Measurements from ENCODE around the gene NCEH1. TPM values are rescaled to one million over a fixed set of nuclear protein-coding genes. Genes with fewer than 3 reads are reported as not detected.
A peak's percentile ranks its signal among the peaks of the same experiment; 100 is the strongest.

Gene NCEH1
- total and polyA plus RNA-seq, 8 donors, result 2.6 to 26.0 (median 6.3) TPM

- ATAC-seq (no peak), FAIRE-seq (no peak), DNase-seq (no peak)
- no peaks in the 10 kb centered on the region for H3K27me3 ChIP-seq
- H3K36me3 ChIP-seq, result no peaks in the 10 kb centered on the region
- H3K4me1 ChIP-seq, result peaks cover 0 to 8% (median 0%) of the 10 kb centered on the region in 3 donors
- WGBS, 2 donors, result 65 to 67% methylated on average over 3 of the region's 3 CpGs
- no peak for TF ChIP-seq CTCF (IDR thresholded peaks at IDR 0.05)
- no peaks in the 10 kb centered on the region for H3K9me3 ChIP-seq
- intact Hi-C loops (cut with DNase I), result no loop called here
- no peak overlapping the region for H3K27ac ChIP-seq
- no peak overlapping the region for H3K4me3 ChIP-seq
These were observed 8.6 kb downstream of the NCEH1 start for GRCh38 chr3:172702256-172702655.

- Histone ChIP-seq H3K4me3 (no peak overlapping the region), H3K36me3 (no peaks in the 10 kb centered on the region), H3K27me3 (no peaks in the 10 kb centered on the region), H3K4me1 (peaks cover 0 to 11% (median 0%) of the 10 kb centered on the region in 3 donors), H3K9me3 (no peaks in the 10 kb centered on the region), H3K27ac (no peak overlapping the region)
- intact Hi-C loops (cut with DNase I), result no loop called here
- 94 to 96% methylated on average over 3 of the region's 3 CpGs for WGBS, 2 donors
- no peak for FAIRE-seq
- no peak for DNase-seq
- TF ChIP-seq CTCF (IDR thresholded peaks at IDR 0.05), result no peak
- peak in 2 of 4 donors; percentile 10 to 21 for ATAC-seq
These were observed 9.1 kb downstream of the NCEH1 start for GRCh38 chr3:172701751-172702150.

- WGBS, 2 donors, result 97 to 100% methylated on average over 1 of the region's 1 CpG
- peaks cover 0 to 18% (median 1%) of the 10 kb centered on the region in 3 donors for H3K4me1 ChIP-seq
- H3K36me3 ChIP-seq, result no peaks in the 10 kb centered on the region
- intact Hi-C loops (cut with DNase I), result no loop called here
- FAIRE-seq (no peak), DNase-seq (no peak), ATAC-seq (no peak)
- H3K27me3 ChIP-seq, result no peaks in the 10 kb centered on the region
- H3K4me3 ChIP-seq, result no peak overlapping the region
- no peaks in the 10 kb centered on the region for H3K9me3 ChIP-seq
- no peak for TF ChIP-seq CTCF (IDR thresholded peaks at IDR 0.05)
- no peak overlapping the region for H3K27ac ChIP-seq
These were observed 9.9 kb downstream of the NCEH1 start for GRCh38 chr3:172700936-172701455.

- 87 to 93% methylated on average over 1 of the region's 1 CpG for WGBS, 2 donors
- DNase-seq (no peak), ATAC-seq (no peak), FAIRE-seq (no peak)
- Histone ChIP-seq H3K36me3 (no peaks in the 10 kb centered on the region), H3K27me3 (no peaks in the 10 kb centered on the region), H3K4me3 (no peak overlapping the region), H3K27ac (peak overlapping the region in 1 of 4 donors; percentile 76), H3K9me3 (no peaks in the 10 kb centered on the region), H3K4me1 (peaks cover 0 to 25% (median 6%) of the 10 kb centered on the region in 3 donors)
- intact Hi-C loops (cut with DNase I), result no loop called here
- TF ChIP-seq CTCF (IDR thresholded peaks at IDR 0.05), result no peak
These were observed 10.6 kb downstream of the NCEH1 start for GRCh38 chr3:172700256-172700655.

- H3K27me3 ChIP-seq, result no peaks in the 10 kb centered on the region
- ATAC-seq (no peak), FAIRE-seq (no peak), DNase-seq (no peak)
- peak overlapping the region in 3 of 4 donors; percentile 23 to 79 (median 76) for H3K27ac ChIP-seq
- 92 to 93% methylated on average over 7 of the region's 7 CpGs for WGBS, 2 donors
- no peak overlapping the region for H3K4me3 ChIP-seq
- H3K36me3 ChIP-seq, result no peaks in the 10 kb centered on the region
- H3K4me1 ChIP-seq, result peaks cover 0 to 28% (median 7%) of the 10 kb centered on the region in 3 donors
- intact Hi-C loops (cut with DNase I), result no loop called here
- TF ChIP-seq CTCF (IDR thresholded peaks at IDR 0.05), result no peak
- H3K9me3 ChIP-seq, result no peaks in the 10 kb centered on the region
These were observed 11.8 kb downstream of the NCEH1 start for GRCh38 chr3:172699031-172699430.
